Femur (tissue), 1 donor: ENCODE results near the gene DUSP19.

Experiments
- DNase-seq: peaks from one replicate; pipeline ENCODE4 v3.0.0-alpha.2; 2017

DUSP19 gene

GRCh38 chr2:183069174-183069573 is 9.4 kb upstream of the DUSP19 start:
- DNase-seq, result no peak

- no peak for DNase-seq
These were observed 7.4 kb upstream of the DUSP19 start for GRCh38 chr2:183070942-183071844.

- DNase-seq, result no peak
These were observed 6.4 kb upstream of the DUSP19 start for GRCh38 chr2:183072177-183072576.

- no peak for DNase-seq
These were observed 434 bp upstream of the DUSP19 start for GRCh38 chr2:183078163-183078463.

- DNase-seq, result no peak
These were observed 710 bp downstream of the DUSP19 start for GRCh38 chr2:183079139-183079775.

GRCh38 chr2:183081911-183082310 is 3.4 kb downstream of the DUSP19 start:
- DNase-seq, result no peak

GRCh38 chr2:183088061-183088460 is 9.5 kb downstream of the DUSP19 start:
- no peak for DNase-seq

- no peak for DNase-seq
These were observed 10.8 kb downstream of the DUSP19 start for GRCh38 chr2:183089192-183089851.

GRCh38 chr2:183091318-183091953 is 12.9 kb downstream of the DUSP19 start:
- DNase-seq, result no peak

GRCh38 chr2:183091954-183092345 is 13.4 kb downstream of the DUSP19 start:
- no peak for DNase-seq

GRCh38 chr2:183093857-183094657 is 15.5 kb downstream of the DUSP19 start:
- DNase-seq, result no peak

- DNase-seq, result no peak
These were observed 27.0 kb downstream of the DUSP19 start for GRCh38 chr2:183105402-183106134.

GRCh38 chr2:183112577-183112976 is 34.0 kb downstream of the DUSP19 start:
- no peak for DNase-seq

- no peak for DNase-seq
These were observed 35.1 kb downstream of the DUSP19 start for GRCh38 chr2:183113630-183114029.

GRCh38 chr2:183117226-183117625 is 38.7 kb downstream of the DUSP19 start:
- no peak for DNase-seq

- DNase-seq, result no peak
These were observed 44.8 kb downstream of the DUSP19 start for GRCh38 chr2:183123117-183123958.

GRCh38 chr2:183123959-183124221 is 45.3 kb downstream of the DUSP19 start:
- DNase-seq, result no peak

GRCh38 chr2:183124222-183124956 is 45.8 kb downstream of the DUSP19 start, which contains the start of gene NUP35:
Gene NUP35 (plus strand): TSS chr2:183124443. CDS start chr2:183124458, 15 bp downstream.
- DNase-seq, result peak; percentile 94

- no peak for DNase-seq
These were observed 46.4 kb downstream of the DUSP19 start for GRCh38 chr2:183124957-183125255.

- no peak for DNase-seq
These were observed 47.3 kb downstream of the DUSP19 start for GRCh38 chr2:183125659-183126341.
